GM23338 (cell line): Measurements from ENCODE around the gene PARD6B. TPM values are rescaled to one million over a fixed set of nuclear protein-coding genes. Genes with fewer than 3 reads are reported as not detected.

Source experiments
- ATAC-seq: fragments of 200-7000 bp; cut with Tn5 transposase; 3 replicates; pipeline ENCODE4 v1.9.1; 2020
- DNase-seq: peaks from one replicate; pipeline ENCODE4 v3.0.0-alpha.2; 2015; ENCODE audit warnings: low spot score
- H2AFZ ChIP-seq: fragments of 200-600 bp; sonication (generic); 2 replicates; pipeline ENCODE4 v1.8.0; 2016; ENCODE audit warnings: antibody characterized with exemption, mild to moderate bottlenecking, moderate library complexity
- H3F3A ChIP-seq: fragments of 200-600 bp; sonication (generic); replicated peaks from 2 replicates; pipeline ENCODE4 v1.8.0; 2017; ENCODE audit warnings: antibody characterized with exemption, mixed run types, low read depth
- H3K27ac ChIP-seq: fragments of 200-600 bp; sonication (generic); 2 replicates; pipeline ENCODE4 v1.6.1; 2016; ENCODE audit warnings: low read depth
- H3K27me3 ChIP-seq: fragments of 200-600 bp; sonication (generic); 2 replicates; pipeline ENCODE4 v1.8.0; 2016; ENCODE audit warnings: mild to moderate bottlenecking, mixed run types, moderate library complexity; ENCODE audit not compliant: insufficient read depth
- H3K36me3 ChIP-seq: fragments of 200-600 bp; sonication (generic); 2 replicates; pipeline ENCODE4 v1.8.0; 2016; ENCODE audit warnings: mild to moderate bottlenecking; ENCODE audit not compliant: insufficient read depth
- H3K4me1 ChIP-seq: fragments of 200-600 bp; sonication (generic); 2 replicates; pipeline ENCODE4 v1.8.0; 2016; ENCODE audit warnings: mild to moderate bottlenecking, moderate library complexity; ENCODE audit not compliant: insufficient read depth
- H3K4me2 ChIP-seq: fragments of 200-600 bp; sonication (generic); 2 replicates; pipeline ENCODE4 v1.7.1; 2017; ENCODE audit warnings: mixed run types
- H3K4me3 ChIP-seq: fragments of 200-600 bp; sonication (generic); 2 replicates; pipeline ENCODE4 v1.6.1; 2016; ENCODE audit warnings: mixed run types
- H3K79me2 ChIP-seq: fragments of 200-600 bp; sonication (generic); replicated peaks from 2 replicates; pipeline ENCODE4 v1.8.0; 2017; ENCODE audit warnings: mild to moderate bottlenecking; ENCODE audit not compliant: insufficient read depth
- H3K9me2 ChIP-seq: fragments of 200-600 bp; sonication (generic); 2 replicates; pipeline ENCODE4 v1.8.0; 2017; ENCODE audit not compliant: insufficient read depth
- H4K20me1 ChIP-seq: fragments of 200-600 bp; sonication (generic); replicated peaks from 2 replicates; pipeline ENCODE4 v1.8.0; 2017; ENCODE audit warnings: mild to moderate bottlenecking; ENCODE audit not compliant: insufficient read depth
- H3K27ac Mint-ChIP-seq: 2 replicates; pipeline ENCODE4 v1.8.0; 2020; ENCODE audit warnings: inconsistent platforms, mild to moderate bottlenecking, moderate library complexity, mixed read lengths
- H3K27me3 Mint-ChIP-seq: 3 replicates; pipeline ENCODE4 v1.8.0; 2022; ENCODE audit warnings: low read depth, mild to moderate bottlenecking, moderate library complexity, mixed read lengths, inconsistent platforms; ENCODE audit not compliant: insufficient read depth, poor library complexity
- H3K36me3 Mint-ChIP-seq: 3 replicates; pipeline ENCODE4 v1.8.0; 2021; ENCODE audit warnings: low read depth, mild to moderate bottlenecking, inconsistent platforms, moderate library complexity, mixed read lengths
- H3K4me1 Mint-ChIP-seq: 3 replicates; pipeline ENCODE4 v1.8.0; 2020; ENCODE audit warnings: mild to moderate bottlenecking, inconsistent platforms, mixed read lengths
- H3K4me3 Mint-ChIP-seq: 3 replicates; pipeline ENCODE4 v1.8.0; 2021; ENCODE audit warnings: moderate library complexity, mild to moderate bottlenecking, inconsistent platforms, mixed read lengths
- H3K9me3 Mint-ChIP-seq: 3 replicates; pipeline ENCODE4 v1.8.0; 2020; ENCODE audit warnings: moderate library complexity, mild to moderate bottlenecking, inconsistent platforms, mixed read lengths
- CTCF ChIP-seq, 2 experiments: fragments of 200-600 bp in 1 of 2; sonication (generic) in 1 of 2; conservative IDR thresholded peaks; 2 replicates each; pipeline versions ENCODE4 v1.5.1 to v1.6.1; 2016 to 2017; ENCODE audit warnings: antibody characterized with exemption in 2 of 2, low read depth in 2 of 2, mild to moderate bottlenecking in 2 of 2, moderate library complexity in 1 of 2
- EZH2 ChIP-seq: fragments of 200-600 bp; sonication (generic); IDR thresholded peaks from one replicate; pipeline ENCODE4 v1.8.0; 2017; ENCODE audit warnings: antibody characterized with exemption, mild to moderate bottlenecking, low read depth; ENCODE audit not compliant: unreplicated experiment
- EZH2phosphoT487 ChIP-seq: fragments of 200-600 bp; sonication (generic); IDR thresholded peaks from one replicate; pipeline ENCODE4 v1.8.1; 2018; ENCODE audit warnings: antibody characterized with exemption; ENCODE audit not compliant: unreplicated experiment
- JUNB ChIP-seq: IDR thresholded peaks from one replicate; pipeline ENCODE4 v1.6.1; 2016; ENCODE audit warnings: antibody characterized with exemption; ENCODE audit not compliant: unreplicated experiment
- NANOG ChIP-seq: IDR thresholded peaks from 2 replicates; pipeline ENCODE4 v1.6.1; 2016; ENCODE audit warnings: antibody characterized with exemption, borderline replicate concordance
- REST ChIP-seq: IDR thresholded peaks from one replicate; pipeline ENCODE4 v1.6.1; 2018; ENCODE audit warnings: antibody characterized with exemption; ENCODE audit not compliant: unreplicated experiment
- STAT1 ChIP-seq: IDR thresholded peaks from one replicate; pipeline ENCODE4 v1.6.1; 2016; ENCODE audit warnings: antibody characterized with exemption; ENCODE audit not compliant: unreplicated experiment
- ZNF114 ChIP-seq: fragments of 250-450 bp; sonication (Bioruptor Pico); IDR thresholded peaks from 2 replicates; pipeline ENCODE4 v1.5.0; 2020; ENCODE audit warnings: mild to moderate bottlenecking, moderate library complexity
- ZNF331 ChIP-seq: fragments of 250-450 bp; sonication (Bioruptor Pico); IDR thresholded peaks from 2 replicates; pipeline ENCODE4 v1.5.0; 2020; ENCODE audit warnings: low read depth, mild to moderate bottlenecking, moderate library complexity
- ZNF462 ChIP-seq: fragments of 250-450 bp; sonication (Bioruptor Pico); IDR thresholded peaks from 2 replicates; pipeline ENCODE4 v1.5.0; 2020; ENCODE audit warnings: mild to moderate bottlenecking, moderate library complexity
- polyA plus RNA-seq: library from polyadenylated mRNA; unstranded; fragments of >200 nt; fragmentation: Nextera tagmentation; extraction: Ambion mirVana; gene quantifications from 2 replicates; pipeline ENCODE4 v1.2.1, GENCODE V29; 2016
- total RNA-seq: library from RNA; depleted of rRNA; stranded (reverse); fragments of >200 nt; shearing (Covaris generic); gene quantifications from 2 replicates; pipeline ENCODE4 v1.2.3, GENCODE V29; 2014

PARD6B gene
- total and polyA plus RNA-seq, 2 experiments from 2014 or later, result 23.5 to 29.2 TPM

GRCh38 chr20:50774515-50774914 lies 43.1 kb downstream of the PARD6B start:
- H3K9me3 Mint-ChIP-seq, result no peaks in the 10 kb centered on the region
- H3K27ac Mint-ChIP-seq, result no peak overlapping the region
- TF ChIP-seq EZH2, result no peak
- Histone ChIP-seq H3K4me1 (no peaks in the 10 kb centered on the region), H3K27ac (no peak overlapping the region), H3F3A (no peaks in the 10 kb centered on the region), H3K9me2 (no peaks in the 10 kb centered on the region), H2AFZ (no peak overlapping the region), H3K4me3 (no peak overlapping the region), H3K27me3 (no peaks in the 10 kb centered on the region), H3K36me3 (no peaks in the 10 kb centered on the region), H3K79me2 (no peaks in the 10 kb centered on the region), H3K4me2 (no peak overlapping the region), H4K20me1 (no peaks in the 10 kb centered on the region)
- H3K36me3 Mint-ChIP-seq, result no peaks in the 10 kb centered on the region
- DNase-seq (no peak), ATAC-seq (no peak)
- peaks cover 4% of the 10 kb centered on the region for H3K27me3 Mint-ChIP-seq
- no peak overlapping the region for H3K4me3 Mint-ChIP-seq
- H3K4me1 Mint-ChIP-seq, result peaks cover 6% of the 10 kb centered on the region; the same call in 1 of the 3 replicates

GRCh38 chr20:50776122-50776817 lies 44.9 kb downstream of the PARD6B start:
- Histone ChIP-seq H3K4me1 (no peaks in the 10 kb centered on the region), H3K79me2 (no peaks in the 10 kb centered on the region), H3K36me3 (no peaks in the 10 kb centered on the region), H4K20me1 (no peaks in the 10 kb centered on the region), H3K27me3 (no peaks in the 10 kb centered on the region), H3K27ac (no peak overlapping the region), H3F3A (no peaks in the 10 kb centered on the region), H3K4me3 (no peak overlapping the region), H2AFZ (peak overlapping the region; percentile 92; the same call in 1 of the 2 replicates), H3K4me2 (no peak overlapping the region), H3K9me2 (no peaks in the 10 kb centered on the region)
- DNase-seq, result no peak
- no peaks in the 10 kb centered on the region for H3K36me3 Mint-ChIP-seq
- no peaks in the 10 kb centered on the region for H3K9me3 Mint-ChIP-seq
- H3K27ac Mint-ChIP-seq, result no peak overlapping the region
- H3K27me3 Mint-ChIP-seq, result peaks cover 2% of the 10 kb centered on the region
- ATAC-seq, result peak; percentile 77
- H3K4me1 Mint-ChIP-seq, result peaks cover 5% of the 10 kb centered on the region; the same call in 1 of the 3 replicates
- H3K4me3 Mint-ChIP-seq, result no peak overlapping the region
- TF ChIP-seq EZH2phosphoT487 (no peak), ZNF331 (CRISPR knock-in tag) (no peak), JUNB (no peak), ZNF114 (no peak), STAT1 (no peak), REST (no peak), EZH2 (no peak), CTCF (conservative IDR thresholded peaks at IDR 0.05; ENCODE audit: low read depth in 2 of 2) (no peak), NANOG (no peak), ZNF462 (CRISPR knock-in tag) (no peak)
